Activated naive CD8-positive, alpha-beta T cell treated with anti-CD3 and anti-CD28 coated beads, Interleukin-2, amount 10 ng/mL, durations not matched to agents 7 days and 5 days (primary cell): ENCODE data around the gene GPBP1. TPM values are rescaled to one million over a fixed set of nuclear protein-coding genes. Genes with fewer than 3 reads are reported as not detected.
"Not testable (repeated sequence)": the region's sequence is repeated elsewhere in the genome, so short reads cannot be mapped to it uniquely, and the experiment has no call there.

Experiments used
- ATAC-seq: fragments of 150-1000 bp; cut with Tn5 transposase; one replicate; pipeline ENCODE4 v1.10.0; 2021; ENCODE audit warnings: low read depth, moderate library complexity
- POLR2A ChIA-PET: fragments of 350-600 bp; sonication (Branson Sonifier 250); formaldehyde crosslinking; loops from one replicate; lab custom pipeline; 2021; ENCODE audit warnings: antibody characterized with exemption; lab: Charles Lee
- DNase-seq: peaks from one replicate; pipeline ENCODE4 v3.0.0; 2021
- H3K27ac Mint-ChIP-seq: one replicate; pipeline ENCODE4 v1.8.0; 2022; ENCODE audit warnings: mild to moderate bottlenecking, mixed read lengths
- H3K27me3 Mint-ChIP-seq: one replicate; pipeline ENCODE4 v1.8.0; 2022; ENCODE audit warnings: mild to moderate bottlenecking, moderate library complexity, mixed read lengths
- H3K36me3 Mint-ChIP-seq: one replicate; pipeline ENCODE4 v1.8.0; 2021; ENCODE audit warnings: mild to moderate bottlenecking, mixed read lengths
- H3K4me1 Mint-ChIP-seq: one replicate; pipeline ENCODE4 v1.8.0; 2021; ENCODE audit warnings: mixed read lengths
- H3K4me3 Mint-ChIP-seq: one replicate; pipeline ENCODE4 v1.8.0; 2022; ENCODE audit warnings: mild to moderate bottlenecking, moderate library complexity, mixed read lengths
- H3K9me3 Mint-ChIP-seq: one replicate; pipeline ENCODE4 v1.8.0; 2021; ENCODE audit warnings: mixed read lengths
- total RNA-seq, 2 experiments: library from RNA; stranded (reverse); gene quantifications; one replicate each; pipeline ENCODE4 v1.2.3, GENCODE V29; 2021

The GPBP1 gene
- total RNA-seq, 2 experiments from 2014 or later, result 107 to 112 TPM

DNA sequence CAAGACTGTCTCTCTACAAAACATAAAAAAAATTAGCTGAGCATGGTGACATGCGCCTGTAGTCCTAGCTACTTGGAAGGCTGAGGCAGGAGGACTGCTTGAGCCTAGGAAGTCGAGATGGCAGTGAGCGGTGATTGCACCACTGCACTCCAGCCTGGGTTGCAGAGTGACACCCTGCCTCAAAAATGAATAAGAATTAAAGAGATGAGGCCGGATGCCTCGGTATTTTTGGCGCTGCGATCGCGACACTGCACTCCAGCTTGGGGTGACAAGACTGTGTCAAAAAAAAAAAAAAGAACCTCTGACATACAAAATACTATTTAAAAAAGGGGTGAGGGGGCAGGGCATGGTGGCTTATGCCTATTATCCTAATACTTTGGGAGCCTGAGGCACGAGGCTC is 7.3 kb downstream of the GPBP1 start:
- peak overlapping the region; percentile 98 for H3K4me3 Mint-ChIP-seq
- H3K27me3 Mint-ChIP-seq, result no peaks in the 10 kb centered on the region
- H3K36me3 Mint-ChIP-seq, result peaks cover 55% of the 10 kb centered on the region
- no peak for DNase-seq
- ATAC-seq, result no peak
- H3K9me3 Mint-ChIP-seq, result peaks cover 2% of the 10 kb centered on the region
- peak overlapping the region; percentile 75 for H3K27ac Mint-ChIP-seq
- peaks cover 49% of the 10 kb centered on the region for H3K4me1 Mint-ChIP-seq
- POLR2A ChIA-PET, result interaction anchor here (0.6 to 1.6 kb wide), 3 partner anchors 9 to 535 kb away, joined by 5 to 7 read pairs (median 7); no protein-coding TSS in a partner anchor

DNA sequence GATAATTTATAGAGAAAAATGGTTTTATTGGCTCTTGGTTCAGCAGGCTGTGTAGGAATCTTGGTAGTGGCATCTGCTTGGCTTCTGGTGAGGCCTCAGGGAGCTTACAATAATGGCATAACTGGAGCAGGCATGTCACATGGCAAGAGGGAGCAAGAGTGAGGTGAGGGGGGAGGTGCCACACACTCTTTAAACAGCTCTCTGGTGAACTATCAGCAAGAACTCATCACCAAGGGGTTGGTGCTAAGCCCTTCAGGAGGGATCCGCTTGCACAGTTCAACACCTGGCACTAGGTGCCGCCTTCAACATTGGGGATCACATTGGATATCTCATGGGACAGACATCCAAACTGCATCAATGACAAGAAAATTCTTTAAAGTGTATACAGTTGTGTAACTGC is 10.5 kb downstream of the GPBP1 start:
- POLR2A ChIA-PET, result no interaction called here
- Mint-ChIP-seq H3K36me3 (peaks cover 39% of the 10 kb centered on the region), H3K27ac (no peak overlapping the region)

DNA sequence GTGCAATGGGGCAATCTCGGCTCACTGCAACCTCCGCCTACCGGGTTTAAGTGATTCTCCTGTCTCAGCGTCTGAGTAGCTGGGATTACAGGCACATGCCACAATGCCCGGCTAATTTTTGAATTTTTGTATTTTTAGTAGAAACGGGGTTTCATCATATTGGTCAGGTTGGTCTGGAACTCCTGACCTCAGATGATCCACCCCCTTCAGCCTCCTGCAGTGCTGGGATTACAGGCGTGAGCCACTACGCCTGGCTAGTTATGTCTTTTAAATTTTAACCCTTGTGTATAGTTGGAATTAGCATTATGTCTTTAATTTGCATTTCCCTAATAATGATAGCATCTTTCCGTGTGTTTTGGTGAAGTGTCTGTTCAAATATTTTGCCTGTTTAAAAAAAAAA is 11.5 kb downstream of the GPBP1 start:
- peaks cover 53% of the 10 kb centered on the region for H3K4me1 Mint-ChIP-seq
- no peak for DNase-seq
- POLR2A ChIA-PET, result no interaction called here
- H3K27ac Mint-ChIP-seq, result peak overlapping the region; percentile 15
- peaks cover 2% of the 10 kb centered on the region for H3K9me3 Mint-ChIP-seq
- ATAC-seq, result no peak
- H3K27me3 Mint-ChIP-seq, result no peaks in the 10 kb centered on the region
- no peak overlapping the region for H3K4me3 Mint-ChIP-seq
- H3K36me3 Mint-ChIP-seq, result peaks cover 36% of the 10 kb centered on the region

More for the DNA sequence above, 10.5 kb downstream of the GPBP1 start:
- Mint-ChIP-seq H3K9me3 (peaks cover 2% of the 10 kb centered on the region), H3K4me3 (peak overlapping the region; percentile 18), H3K4me1 (peaks cover 56% of the 10 kb centered on the region), H3K27me3 (no peaks in the 10 kb centered on the region)
- ATAC-seq (no peak), DNase-seq (no peak)

DNA sequence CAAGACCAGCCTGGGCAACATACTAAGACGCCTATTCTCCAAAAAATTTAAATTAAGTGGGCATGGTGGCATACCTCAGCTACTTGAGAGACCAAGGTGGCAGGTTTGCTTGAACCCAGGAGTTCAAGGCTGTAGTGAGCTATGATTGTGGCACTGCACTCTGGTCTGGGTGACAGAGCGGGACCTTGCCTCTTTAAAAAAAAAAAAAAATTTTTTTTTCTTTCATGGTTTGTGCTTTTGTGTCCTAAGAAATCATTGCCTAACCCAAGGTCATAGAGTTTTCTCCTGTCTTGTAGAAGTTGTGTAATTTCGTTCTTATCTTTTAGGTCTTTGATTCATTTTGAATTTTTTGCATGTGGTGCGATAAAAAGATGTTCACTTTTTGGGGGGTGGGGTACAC is 12.3 kb downstream of the GPBP1 start:
- no peak overlapping the region for H3K4me3 Mint-ChIP-seq
- H3K4me1 Mint-ChIP-seq, result peaks cover 45% of the 10 kb centered on the region
- ATAC-seq (no peak), DNase-seq (no peak)
- no peaks in the 10 kb centered on the region for H3K27me3 Mint-ChIP-seq
- H3K36me3 Mint-ChIP-seq, result peaks cover 28% of the 10 kb centered on the region
- peaks cover 2% of the 10 kb centered on the region for H3K9me3 Mint-ChIP-seq
- no peak overlapping the region for H3K27ac Mint-ChIP-seq
- POLR2A ChIA-PET, result interaction anchor here (0.9 kb wide), 1 partner anchor 25 kb away, joined by 3 read pairs; no protein-coding TSS in a partner anchor

GRCh38 chr5:57187977-57188376 is 14.1 kb downstream of the GPBP1 start:
- not testable (repeated sequence) for DNase-seq, H3K27me3 Mint-ChIP-seq, H3K9me3 Mint-ChIP-seq
- H3K4me3 Mint-ChIP-seq, result peak overlapping the region; percentile 53
- H3K4me1 Mint-ChIP-seq, result peaks cover 50% of the 10 kb centered on the region
- ATAC-seq, result peak; percentile 53
- H3K36me3 Mint-ChIP-seq, result peaks cover 31% of the 10 kb centered on the region
- H3K27ac Mint-ChIP-seq, result peak overlapping the region; percentile 69
- POLR2A ChIA-PET, result interaction anchor here (0.6 kb wide), 1 partner anchor 22 kb away, joined by 3 read pairs; no protein-coding TSS in a partner anchor

- H3K4me3 Mint-ChIP-seq, result no peak overlapping the region
- H3K27ac Mint-ChIP-seq, result no peak overlapping the region
- POLR2A ChIA-PET, result interaction anchor here (1.6 to 1.7 kb wide), 2 partner anchors 8 to 10 kb away, joined by 5 to 7 read pairs; no protein-coding TSS in a partner anchor
- no peaks in the 10 kb centered on the region for H3K27me3 Mint-ChIP-seq
- peaks cover 22% of the 10 kb centered on the region for H3K36me3 Mint-ChIP-seq
- ATAC-seq (no peak), DNase-seq (no peak)
- no peaks in the 10 kb centered on the region for H3K9me3 Mint-ChIP-seq
- H3K4me1 Mint-ChIP-seq, result peaks cover 56% of the 10 kb centered on the region
Measured at GRCh38 chr5:57189515-57189914, 15.7 kb downstream of the GPBP1 start.

DNA sequence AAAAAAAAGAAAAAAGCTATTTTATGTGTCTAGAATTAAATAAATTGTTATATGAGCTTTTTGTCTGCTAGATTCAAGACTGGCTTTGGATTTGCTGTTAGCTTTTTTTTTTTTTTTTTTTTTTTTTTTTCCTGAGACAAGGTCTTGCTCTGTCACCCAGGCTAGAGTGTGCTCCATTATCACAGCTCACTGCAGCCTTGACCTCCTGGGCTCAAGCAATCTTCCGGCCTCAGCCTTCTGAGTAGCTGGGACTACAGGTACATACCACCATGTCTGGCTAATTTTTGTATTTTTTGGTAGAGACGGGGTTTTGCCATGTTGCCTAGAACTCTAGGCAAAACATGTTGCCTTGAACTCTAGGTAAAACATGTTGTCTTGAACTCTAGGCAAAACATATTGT is 16.7 kb downstream of the GPBP1 start:
- Mint-ChIP-seq H3K36me3 (peaks cover 27% of the 10 kb centered on the region), H3K27ac (peak overlapping the region; percentile 20), H3K4me3 (no peak overlapping the region), H3K27me3 (no peaks in the 10 kb centered on the region), H3K4me1 (peaks cover 58% of the 10 kb centered on the region), H3K9me3 (no peaks in the 10 kb centered on the region)
- POLR2A ChIA-PET, result interaction anchor here (0.7 to 1.7 kb wide), 4 partner anchors 9 to 451 kb away, joined by 3 to 7 read pairs (median 4); no protein-coding TSS in a partner anchor
- no peak for ATAC-seq
- DNase-seq, result no peak

DNA sequence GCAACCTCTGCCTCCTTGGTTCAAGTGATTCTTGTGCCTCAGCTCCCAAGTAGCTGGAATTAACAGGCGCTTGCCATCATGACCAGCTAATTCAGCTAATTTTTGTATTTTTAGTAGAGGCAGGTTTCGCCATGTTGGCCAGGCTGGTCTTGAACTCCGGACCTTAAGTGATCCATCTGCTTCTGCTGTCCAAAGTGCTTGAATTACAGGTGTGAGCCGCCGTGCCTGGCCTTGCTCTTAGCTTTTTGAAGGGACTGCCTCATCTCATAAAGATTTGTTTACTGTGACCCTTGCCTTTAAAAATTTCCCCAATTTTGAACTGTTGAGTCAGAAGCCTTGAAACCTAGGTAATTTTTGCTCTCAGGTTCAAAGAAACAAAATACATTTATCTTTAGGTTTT is 17.3 kb downstream of the GPBP1 start:
- ATAC-seq (no peak), DNase-seq (no peak)
- Mint-ChIP-seq H3K27me3 (no peaks in the 10 kb centered on the region), H3K4me1 (peaks cover 54% of the 10 kb centered on the region), H3K4me3 (no peak overlapping the region), H3K9me3 (no peaks in the 10 kb centered on the region), H3K36me3 (peaks cover 27% of the 10 kb centered on the region), H3K27ac (no peak overlapping the region)
- POLR2A ChIA-PET, result interaction anchor here (0.7 to 1.5 kb wide), 3 partner anchors 9 to 451 kb away, joined by 3 to 5 read pairs (median 4); no protein-coding TSS in a partner anchor

GRCh38 chr5:57191986-57192385 is 18.1 kb downstream of the GPBP1 start:
- no peaks in the 10 kb centered on the region for H3K27me3 Mint-ChIP-seq
- POLR2A ChIA-PET, result interaction anchor here (0.5 to 0.7 kb wide), 2 partner anchors 10 to 162 kb away, joined by 3 to 5 read pairs; no protein-coding TSS in a partner anchor
- H3K9me3 Mint-ChIP-seq, result no peaks in the 10 kb centered on the region
- H3K27ac Mint-ChIP-seq, result no peak overlapping the region
- no peak for DNase-seq
- no peak for ATAC-seq
- peak overlapping the region; percentile 15 for H3K4me3 Mint-ChIP-seq
- H3K36me3 Mint-ChIP-seq, result peaks cover 26% of the 10 kb centered on the region
- peaks cover 46% of the 10 kb centered on the region for H3K4me1 Mint-ChIP-seq

- Mint-ChIP-seq H3K4me1 (peaks cover 42% of the 10 kb centered on the region), H3K4me3 (peak overlapping the region; percentile 36), H3K36me3 (peaks cover 21% of the 10 kb centered on the region), H3K27ac (peak overlapping the region; percentile 39)
- H3K9me3 Mint-ChIP-seq, DNase-seq, POLR2A ChIA-PET, H3K27me3 Mint-ChIP-seq, ATAC-seq: not testable (repeated sequence)
Measured at GRCh38 chr5:57192832-57193231, 19.0 kb downstream of the GPBP1 start.

DNA sequence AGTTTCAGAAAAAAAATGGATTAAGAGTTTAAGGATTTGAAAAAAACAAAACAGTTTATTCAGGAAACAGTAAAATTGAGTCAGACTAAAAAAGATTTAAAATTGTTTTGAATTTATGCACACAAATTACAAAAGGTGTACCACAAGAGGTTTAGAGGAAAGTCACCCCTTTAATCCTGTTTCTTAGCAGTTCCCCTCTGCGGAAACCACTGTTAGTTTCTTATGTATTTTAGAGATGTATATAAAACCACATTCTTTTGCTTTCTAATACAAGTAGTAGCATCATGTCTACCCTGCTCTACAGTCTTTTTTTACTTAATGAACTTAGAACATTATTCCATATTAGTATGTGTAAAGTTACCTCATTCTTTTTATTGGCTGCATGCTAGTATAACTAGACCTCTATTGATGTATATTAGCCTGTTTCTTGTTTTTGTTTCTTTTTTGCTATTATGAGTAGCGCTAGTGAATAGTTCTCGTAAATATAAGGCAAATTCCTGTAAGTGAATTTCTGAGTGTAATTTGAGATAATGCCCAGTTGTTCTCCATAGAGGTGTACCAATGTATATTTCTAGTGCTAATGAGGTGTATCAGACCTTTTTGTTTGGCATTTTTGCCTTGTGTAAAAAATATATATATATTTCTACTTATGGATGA is 20.0 kb downstream of the GPBP1 start:
- peak overlapping the region; percentile 80 for H3K27ac Mint-ChIP-seq
- POLR2A ChIA-PET, result no interaction called here
- H3K27me3 Mint-ChIP-seq, result no peaks in the 10 kb centered on the region
- peak; percentile 83 for ATAC-seq
- peak overlapping the region; percentile 63 for H3K4me3 Mint-ChIP-seq
- no peaks in the 10 kb centered on the region for H3K9me3 Mint-ChIP-seq
- H3K4me1 Mint-ChIP-seq, result peaks cover 37% of the 10 kb centered on the region
- DNase-seq, result no peak
- H3K36me3 Mint-ChIP-seq, result peaks cover 22% of the 10 kb centered on the region

DNA sequence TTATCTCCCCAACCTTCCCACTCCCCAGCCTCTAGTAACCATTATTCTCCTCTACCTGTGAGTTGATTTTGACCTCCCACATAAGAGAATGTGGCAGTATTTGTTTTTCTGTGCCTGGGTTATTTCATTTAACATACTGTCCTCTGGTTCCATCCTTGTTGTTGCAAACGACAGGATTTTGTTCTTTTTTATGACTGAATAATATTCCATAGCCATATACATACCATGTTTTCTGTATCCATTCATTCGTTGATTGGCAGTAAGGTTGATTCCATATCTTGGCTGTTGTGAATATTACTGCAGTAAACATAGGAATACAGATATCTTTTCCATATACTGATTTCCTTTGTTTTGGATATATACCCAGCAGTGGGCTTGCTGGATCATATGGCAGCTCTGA is 20.8 kb downstream of the GPBP1 start:
- H3K4me1 Mint-ChIP-seq, result peaks cover 40% of the 10 kb centered on the region
- no peaks in the 10 kb centered on the region for H3K27me3 Mint-ChIP-seq
- POLR2A ChIA-PET, result no interaction called here
- ATAC-seq (no peak), DNase-seq (no peak)
- H3K4me3 Mint-ChIP-seq, result no peak overlapping the region
- peaks cover 20% of the 10 kb centered on the region for H3K36me3 Mint-ChIP-seq
- H3K27ac Mint-ChIP-seq, result no peak overlapping the region
- H3K9me3 Mint-ChIP-seq, result no peaks in the 10 kb centered on the region

GRCh38 chr5:57195060-57195459 is 21.2 kb downstream of the GPBP1 start:
- peaks cover 19% of the 10 kb centered on the region for H3K36me3 Mint-ChIP-seq
- no peaks in the 10 kb centered on the region for H3K27me3 Mint-ChIP-seq
- no peaks in the 10 kb centered on the region for H3K9me3 Mint-ChIP-seq
- no peak for ATAC-seq
- H3K4me3 Mint-ChIP-seq, result no peak overlapping the region
- no peak for DNase-seq
- H3K27ac Mint-ChIP-seq, result no peak overlapping the region
- POLR2A ChIA-PET, result no interaction called here
- H3K4me1 Mint-ChIP-seq, result peaks cover 42% of the 10 kb centered on the region

GRCh38 chr5:57199866-57200265 is 26.0 kb downstream of the GPBP1 start:
- peaks cover 7% of the 10 kb centered on the region for H3K36me3 Mint-ChIP-seq
- peaks cover 31% of the 10 kb centered on the region for H3K4me1 Mint-ChIP-seq
- no peaks in the 10 kb centered on the region for H3K9me3 Mint-ChIP-seq
- H3K27ac Mint-ChIP-seq, result peak overlapping the region; percentile 68
- no peaks in the 10 kb centered on the region for H3K27me3 Mint-ChIP-seq
- POLR2A ChIA-PET, result no interaction called here
- DNase-seq, result no peak
- peak; percentile 39 for ATAC-seq
- H3K4me3 Mint-ChIP-seq, result peak overlapping the region; percentile 74
